GM12874 (cell line): Measurements from ENCODE around the gene APLP1.

Experiments used
- CTCF ChIP-seq: IDR thresholded peaks from 2 replicates; pipeline ENCODE4 v1.5.1; 2011; ENCODE audit warnings: low read depth, mild to moderate bottlenecking, control low read depth, low read length, moderate library complexity; ENCODE audit not compliant: insufficient read depth

APLP1 gene

GRCh38 chr19:35858311-35858710, 10.1 kb upstream of the APLP1 start:
- TF ChIP-seq CTCF, result no peak

DNA sequence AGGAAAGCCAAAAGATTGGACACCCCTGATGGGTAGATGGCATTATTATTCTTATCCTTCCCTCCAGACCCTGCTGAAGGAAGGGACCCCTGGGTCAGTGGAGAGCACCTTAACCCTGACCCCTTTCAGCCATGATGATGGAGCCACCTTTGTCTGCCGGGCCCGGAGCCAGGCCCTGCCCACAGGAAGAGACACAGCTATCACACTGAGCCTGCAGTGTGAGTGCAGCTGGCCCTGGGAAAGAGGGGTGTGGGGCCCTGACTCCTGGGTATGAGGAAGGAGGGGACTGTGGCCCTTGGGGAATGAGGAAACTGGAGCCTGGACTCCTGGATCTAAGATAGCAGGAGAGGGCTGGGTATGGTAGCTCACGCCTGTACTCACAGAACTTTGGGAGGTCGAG, 9.0 kb upstream of the APLP1 start:
- TF ChIP-seq CTCF, result no peak

DNA sequence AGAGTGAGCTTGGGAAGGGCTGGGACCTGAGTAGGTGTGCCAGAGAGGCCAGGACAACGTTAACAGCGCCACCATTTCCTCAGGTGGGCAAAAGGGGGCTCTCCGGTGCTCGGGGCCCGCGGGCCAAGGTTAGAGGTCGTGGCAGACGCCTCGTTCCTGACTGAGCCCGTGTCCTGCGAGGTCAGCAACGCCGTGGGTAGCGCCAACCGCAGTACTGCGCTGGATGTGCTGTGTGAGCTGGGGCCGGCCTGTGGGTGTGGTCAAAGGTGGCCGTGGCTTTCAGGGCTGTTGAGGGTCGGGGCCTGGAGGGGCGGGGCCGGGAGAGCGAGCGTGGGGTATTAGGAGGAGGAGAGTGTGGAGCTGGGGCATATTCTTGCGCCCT, 7.9 kb upstream of the APLP1 start:
- no peak for TF ChIP-seq CTCF

DNA sequence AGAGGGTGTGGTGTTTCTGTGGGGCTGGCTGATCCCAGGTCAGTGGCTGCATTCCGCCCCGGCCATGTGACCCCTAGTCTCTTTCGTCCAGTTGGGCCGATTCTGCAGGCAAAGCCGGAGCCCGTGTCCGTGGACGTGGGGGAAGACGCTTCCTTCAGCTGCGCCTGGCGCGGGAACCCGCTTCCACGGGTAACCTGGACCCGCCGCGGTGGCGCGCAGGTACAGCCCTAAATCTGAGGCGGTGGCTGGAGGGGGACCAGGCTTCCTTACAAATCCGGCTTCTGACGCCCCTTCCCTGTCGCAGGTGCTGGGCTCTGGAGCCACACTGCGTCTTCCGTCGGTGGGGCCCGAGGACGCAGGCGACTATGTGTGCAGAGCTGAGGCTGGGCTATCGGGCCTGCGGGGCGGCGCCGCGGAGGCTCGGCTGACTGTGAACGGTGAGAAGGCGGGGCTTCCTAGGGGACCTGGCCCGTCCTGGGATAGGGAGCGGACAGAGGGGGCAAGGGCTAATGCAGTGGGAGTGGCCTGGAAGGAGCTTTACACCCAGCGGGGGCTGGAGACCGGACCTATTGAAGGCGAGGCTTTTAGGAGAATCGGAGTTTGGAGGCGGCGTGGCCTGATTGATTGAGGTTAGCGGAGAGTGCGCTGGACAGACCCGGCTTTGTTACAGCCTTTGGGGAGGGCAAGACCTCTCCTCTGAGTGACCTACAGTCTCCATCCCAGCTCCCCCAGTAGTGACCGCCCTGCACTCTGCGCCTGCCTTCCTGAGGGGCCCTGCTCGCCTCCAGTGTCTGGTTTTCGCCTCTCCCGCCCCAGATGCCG, 7.3 kb upstream of the APLP1 start:
- TF ChIP-seq CTCF, result no peak

GRCh38 chr19:35861640-35862160, 6.7 kb upstream of the APLP1 start:
- no peak for TF ChIP-seq CTCF

GRCh38 chr19:35862528-35862927, 5.8 kb upstream of the APLP1 start:
- no peak for TF ChIP-seq CTCF

DNA sequence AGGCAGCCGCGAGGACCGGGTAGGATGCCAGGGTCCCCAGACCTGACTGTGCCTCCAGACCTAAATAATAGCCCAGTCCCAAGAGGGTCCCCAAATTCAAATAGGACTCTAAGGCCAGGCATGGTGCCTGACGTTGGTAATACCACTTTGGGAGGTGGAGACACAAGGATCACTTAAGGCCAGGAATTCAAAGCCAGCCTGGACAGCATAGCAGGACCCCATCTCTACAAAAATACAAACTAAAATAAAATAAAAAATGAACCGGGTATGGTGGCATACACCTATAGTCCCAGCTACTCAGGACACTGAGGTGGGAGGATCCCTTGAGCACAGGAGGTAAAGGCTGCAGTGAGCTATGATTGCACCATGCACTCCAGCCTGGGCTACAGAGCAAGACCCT, 5.4 kb upstream of the APLP1 start:
- no peak for TF ChIP-seq CTCF
